ENCODE data around the gene PLXND1.

Gene PLXND1

GRCh38 chr3:129623447-129624118, 17.1 kb upstream of the PLXND1 start:
- TF ChIP-seq EZH2phosphoT487 (IDR thresholded peaks at IDR 0.05; ENCODE audit: borderline replicate concordance): no peak
- TF ChIP-seq, protein P1, sequence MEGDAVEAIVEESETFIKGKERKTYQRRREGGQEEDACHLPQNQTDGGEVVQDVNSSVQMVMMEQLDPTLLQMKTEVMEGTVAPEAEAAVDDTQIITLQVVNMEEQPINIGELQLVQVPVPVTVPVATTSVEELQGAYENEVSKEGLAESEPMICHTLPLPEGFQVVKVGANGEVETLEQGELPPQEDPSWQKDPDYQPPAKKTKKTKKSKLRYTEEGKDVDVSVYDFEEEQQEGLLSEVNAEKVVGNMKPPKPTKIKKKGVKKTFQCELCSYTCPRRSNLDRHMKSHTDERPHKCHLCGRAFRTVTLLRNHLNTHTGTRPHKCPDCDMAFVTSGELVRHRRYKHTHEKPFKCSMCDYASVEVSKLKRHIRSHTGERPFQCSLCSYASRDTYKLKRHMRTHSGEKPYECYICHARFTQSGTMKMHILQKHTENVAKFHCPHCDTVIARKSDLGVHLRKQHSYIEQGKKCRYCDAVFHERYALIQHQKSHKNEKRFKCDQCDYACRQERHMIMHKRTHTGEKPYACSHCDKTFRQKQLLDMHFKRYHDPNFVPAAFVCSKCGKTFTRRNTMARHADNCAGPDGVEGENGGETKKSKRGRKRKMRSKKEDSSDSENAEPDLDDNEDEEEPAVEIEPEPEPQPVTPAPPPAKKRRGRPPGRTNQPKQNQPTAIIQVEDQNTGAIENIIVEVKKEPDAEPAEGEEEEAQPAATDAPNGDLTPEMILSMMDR (conservative IDR thresholded peaks at IDR 0.05; ENCODE audit: low read length): no peak
- H3K9ac ChIP-seq (ENCODE audit: low read depth, low read length, poor library complexity, severe bottlenecking): no peak overlapping the region
- H3K4me1 ChIP-seq (ENCODE audit: insufficient read depth, low read length, poor library complexity, severe bottlenecking): peaks cover 22% of the 10 kb centered on the region
- no peaks in the 10 kb centered on the region for H3K79me2 ChIP-seq (ENCODE audit: insufficient read depth, low read length)
- no peak overlapping the region for H2AFZ ChIP-seq (ENCODE audit: low read length)
- H3K4me2 ChIP-seq (ENCODE audit: low read depth, low read length, poor library complexity, severe bottlenecking): no peak overlapping the region
- H3K4me3 ChIP-seq (ENCODE audit: low read length, poor library complexity, severe bottlenecking): no peak overlapping the region
- H4K20me1 ChIP-seq (ENCODE audit: insufficient read depth, low read length, poor library complexity, severe bottlenecking): no peaks in the 10 kb centered on the region
- no peaks in the 10 kb centered on the region for H3K9me3 ChIP-seq (ENCODE audit: insufficient read depth, low read depth, low read length)
- no peaks in the 10 kb centered on the region for H3K9me2 ChIP-seq (replicated peaks; ENCODE audit: low read depth, low read length)
- no peaks in the 10 kb centered on the region for H3K36me3 ChIP-seq (ENCODE audit: insufficient read depth, low read length)
- H3F3A ChIP-seq (ENCODE audit: low read depth): no peaks in the 10 kb centered on the region
- H3K27me3 ChIP-seq (ENCODE audit: insufficient read depth, low read length, poor library complexity, severe bottlenecking): no peaks in the 10 kb centered on the region

GRCh38 chr3:129622933-129623332, 16.5 kb upstream of the PLXND1 start:
- H3K27me3 ChIP-seq (ENCODE audit: insufficient read depth, low read length, poor library complexity, severe bottlenecking): no peaks in the 10 kb centered on the region
- H3K4me3 ChIP-seq (ENCODE audit: low read length, poor library complexity, severe bottlenecking): no peak overlapping the region
- no peaks in the 10 kb centered on the region for H3F3A ChIP-seq (ENCODE audit: low read depth)
- H3K36me3 ChIP-seq (ENCODE audit: insufficient read depth, low read length): no peaks in the 10 kb centered on the region
- no peak overlapping the region for H2AFZ ChIP-seq (ENCODE audit: low read length)
- no peak overlapping the region for H3K4me2 ChIP-seq (ENCODE audit: low read depth, low read length, poor library complexity, severe bottlenecking)
- H3K79me2 ChIP-seq (ENCODE audit: insufficient read depth, low read length): no peaks in the 10 kb centered on the region
- H3K9me3 ChIP-seq (ENCODE audit: insufficient read depth, low read depth, low read length): no peaks in the 10 kb centered on the region
- no peaks in the 10 kb centered on the region for H4K20me1 ChIP-seq (ENCODE audit: insufficient read depth, low read length, poor library complexity, severe bottlenecking)
- TF ChIP-seq, protein P1 (conservative IDR thresholded peaks at IDR 0.05; ENCODE audit: low read length): no peak
- TF ChIP-seq EZH2phosphoT487 (IDR thresholded peaks at IDR 0.05; ENCODE audit: borderline replicate concordance): no peak
- H3K4me1 ChIP-seq (ENCODE audit: insufficient read depth, low read length, poor library complexity, severe bottlenecking): peaks cover 22% of the 10 kb centered on the region
- no peak overlapping the region for H3K9ac ChIP-seq (ENCODE audit: low read depth, low read length, poor library complexity, severe bottlenecking)
- no peaks in the 10 kb centered on the region for H3K9me2 ChIP-seq (replicated peaks; ENCODE audit: low read depth, low read length)

- Histone ChIP-seq H4K20me1 (ENCODE audit: insufficient read depth, low read length, poor library complexity, severe bottlenecking) (no peaks in the 10 kb centered on the region), H3K36me3 (ENCODE audit: insufficient read depth, low read length) (no peaks in the 10 kb centered on the region), H3F3A (ENCODE audit: low read depth) (no peaks in the 10 kb centered on the region), H3K27me3 (ENCODE audit: insufficient read depth, low read length, poor library complexity, severe bottlenecking) (no peaks in the 10 kb centered on the region), H2AFZ (ENCODE audit: low read length) (no peak overlapping the region), H3K9ac (ENCODE audit: low read depth, low read length, poor library complexity, severe bottlenecking) (no peak overlapping the region), H3K79me2 (ENCODE audit: insufficient read depth, low read length) (no peaks in the 10 kb centered on the region), H3K9me3 (ENCODE audit: insufficient read depth, low read depth, low read length) (no peaks in the 10 kb centered on the region), H3K9me2 (replicated peaks; ENCODE audit: low read depth, low read length) (no peaks in the 10 kb centered on the region), H3K4me3 (ENCODE audit: low read length, poor library complexity, severe bottlenecking) (no peak overlapping the region), H3K4me2 (ENCODE audit: low read depth, low read length, poor library complexity, severe bottlenecking) (no peak overlapping the region), H3K4me1 (ENCODE audit: insufficient read depth, low read length, poor library complexity, severe bottlenecking) (peaks cover 22% of the 10 kb centered on the region)
- TF ChIP-seq, protein P1 (conservative IDR thresholded peaks at IDR 0.05; ENCODE audit: low read length): no peak
- no peak for TF ChIP-seq EZH2phosphoT487 (IDR thresholded peaks at IDR 0.05; ENCODE audit: borderline replicate concordance)
Measured at GRCh38 chr3:129622226-129622874, 15.9 kb upstream of the PLXND1 start.
